Right lobe of liver (tissue), 4 donors: ENCODE data around the gene BBS1.

Experiments used
- POLR2A ChIP-seq: fragments of 450-650 bp; IDR thresholded peaks from one replicate; pipeline ENCODE4 v1.6.1; 2017; ENCODE audit warnings: antibody characterized with exemption, mild to moderate bottlenecking
- TF ChIP-seq, protein P1 (sequence below), 4 donors: fragments of 200-600 bp in 3 of 4; fragments of 450-650 bp in 1 of 4; IDR thresholded peaks; one replicate each; pipeline versions ENCODE4 v1.5.1 to v1.8.0; 2016 to 2022; ENCODE audit warnings: antibody characterized with exemption in 4 of 4, mild to moderate bottlenecking in 2 of 4
- donor health status: DM: no; HTN: no; CAD: no.
- donor health status: DM: no; HTN: no; CAD: no.
- donor health status: DM: no; HTN: yes; CAD: no.

DNA sequence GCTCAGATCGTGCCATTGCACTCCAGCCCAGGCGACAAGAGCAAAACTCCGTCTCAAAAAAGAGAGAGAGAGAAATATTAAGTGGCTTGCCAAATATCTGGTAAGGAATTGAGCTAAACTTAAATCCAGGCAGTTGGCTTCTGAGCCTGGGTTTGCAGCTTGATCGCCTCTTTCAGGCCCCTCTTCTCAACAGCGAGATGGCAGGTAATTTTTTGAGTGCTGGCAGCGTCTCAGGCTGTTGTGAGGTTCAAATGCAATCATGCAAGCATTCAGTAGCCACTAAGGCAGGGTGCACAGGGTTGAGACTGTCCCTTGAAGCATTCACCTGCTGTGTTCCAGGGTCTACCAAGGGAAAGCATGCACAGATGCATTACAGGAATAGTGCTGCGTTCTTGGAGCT is 58.6 kb downstream of the BBS1 start:
- TF ChIP-seq, protein P1, sequence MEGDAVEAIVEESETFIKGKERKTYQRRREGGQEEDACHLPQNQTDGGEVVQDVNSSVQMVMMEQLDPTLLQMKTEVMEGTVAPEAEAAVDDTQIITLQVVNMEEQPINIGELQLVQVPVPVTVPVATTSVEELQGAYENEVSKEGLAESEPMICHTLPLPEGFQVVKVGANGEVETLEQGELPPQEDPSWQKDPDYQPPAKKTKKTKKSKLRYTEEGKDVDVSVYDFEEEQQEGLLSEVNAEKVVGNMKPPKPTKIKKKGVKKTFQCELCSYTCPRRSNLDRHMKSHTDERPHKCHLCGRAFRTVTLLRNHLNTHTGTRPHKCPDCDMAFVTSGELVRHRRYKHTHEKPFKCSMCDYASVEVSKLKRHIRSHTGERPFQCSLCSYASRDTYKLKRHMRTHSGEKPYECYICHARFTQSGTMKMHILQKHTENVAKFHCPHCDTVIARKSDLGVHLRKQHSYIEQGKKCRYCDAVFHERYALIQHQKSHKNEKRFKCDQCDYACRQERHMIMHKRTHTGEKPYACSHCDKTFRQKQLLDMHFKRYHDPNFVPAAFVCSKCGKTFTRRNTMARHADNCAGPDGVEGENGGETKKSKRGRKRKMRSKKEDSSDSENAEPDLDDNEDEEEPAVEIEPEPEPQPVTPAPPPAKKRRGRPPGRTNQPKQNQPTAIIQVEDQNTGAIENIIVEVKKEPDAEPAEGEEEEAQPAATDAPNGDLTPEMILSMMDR (IDR thresholded peaks at IDR 0.05) = no peak
- TF ChIP-seq POLR2A = no peak
